Body of pancreas (tissue), 4 donors: ENCODE results near the gene NPW. TPM values are rescaled to one million over a fixed set of nuclear protein-coding genes. Genes with fewer than 3 reads are reported as not detected.

Source experiments
- ATAC-seq: fragments of 150-250 bp; one replicate; pipeline ENCODE4 v1.9.1; 2016
- DNase-seq, 4 donors: peaks; one replicate each; pipeline ENCODE4 v3.0.0-alpha.2; 2019
- H3K27ac ChIP-seq, 4 donors: fragments of 200-600 bp; sonication (generic); 1 replicate in 3 of 4; 2 replicates in 1 of 4; pipeline versions ENCODE4 v1.5.1 to v1.6.1; 2016 to 2019; ENCODE audit warnings: mild to moderate bottlenecking in 1 of 4, mixed read lengths in 1 of 4, moderate library complexity in 1 of 4
- H3K27me3 ChIP-seq, 2 donors: fragments of 200-600 bp; sonication (generic); one replicate each; pipeline ENCODE4 v1.6.0; 2016; ENCODE audit warnings: mild to moderate bottlenecking in 1 of 2
- H3K36me3 ChIP-seq, 2 donors: fragments of 200-600 bp; sonication (generic); replicated peaks in 1 of 2; 2 replicates each; pipeline ENCODE4 v1.5.1; 2016; ENCODE audit warnings: low read depth in 2 of 2; ENCODE audit not compliant: insufficient read depth in 1 of 2
- H3K4me1 ChIP-seq: fragments of 200-600 bp; sonication (generic); one replicate; pipeline ENCODE4 v1.6.0; 2016
- H3K4me3 ChIP-seq, 2 donors: fragments of 200-600 bp; sonication (generic); 1 replicate in 1 of 2; 2 replicates in 1 of 2; pipeline ENCODE4 v1.5.1; 2016 to 2019
- H3K9me3 ChIP-seq, 3 donors: fragments of 200-600 bp; sonication (generic); 1 replicate in 2 of 3; 2 replicates in 1 of 3; pipeline ENCODE4 v1.5.1; 2016
- CTCF ChIP-seq, 7 experiments: fragments of 450-650 bp in 4 of 7; fragments of 200-600 bp in 3 of 7; sonication (generic) in 3 of 7; IDR thresholded peaks; one replicate each; pipeline ENCODE4 v1.5.1; 2016 to 2019; ENCODE audit warnings: antibody characterized with exemption in 7 of 7
- POLR2A ChIP-seq, 3 donors: fragments of 450-650 bp; IDR thresholded peaks; one replicate each; pipeline ENCODE4 v1.6.1; 2016; ENCODE audit warnings: antibody characterized with exemption in 3 of 3, mild to moderate bottlenecking in 2 of 3
- WGBS, 2 donors: methylation state at CpG; one replicate each; pipeline ENCODE4 v1.1.5; 2017; 5-methylcytosine and 5-hydroxymethylcytosine counted together
- intact Hi-C: fragments of 100-400 bp; cut with DNase I; formaldehyde crosslinking; loops from one replicate; pipeline ENCODE4 v1.15.1; 2023
- total RNA-seq, 2 donors: library from RNA; depleted of rRNA; stranded (reverse); fragments of >200 nt; gene quantifications; one replicate each; pipeline ENCODE4 v1.1.0, GENCODE V29; 2016

NPW gene
- total RNA-seq, 2 donors from 2014 or later: not detected

GRCh38 chr16:1983544-1984346 is 35.8 kb upstream of the NPW start, which contains the start of gene GFER:
TSS of gene GFER (plus strand) at chr16:1984193. CDS start at chr16:1984219, 26 bp downstream.
- 0% methylated on average over 2 to 109 of the region's 109 CpGs for WGBS, 2 donors
- peaks cover 0 to 2% of the 10 kb centered on the region in 2 donors for H3K36me3 ChIP-seq
- H3K9me3 ChIP-seq: no peaks in the 10 kb centered on the region
- H3K4me3 ChIP-seq: peak within 1 kb of the TSS; percentile 77 to 90
- TF ChIP-seq POLR2A (IDR thresholded peaks at IDR 0.05) (peak; percentile 45 to 67 (median 59)), CTCF (IDR thresholded peaks at IDR 0.05) (peak in 6 of 7 experiments; percentile 15 to 47 (median 30))
- DNase-seq (peak; percentile 91 to 92 (median 92)), ATAC-seq (peak; percentile 85)
- intact Hi-C loops: no loop called here
- peaks cover 62% of the 10 kb centered on the region for H3K4me1 ChIP-seq
- H3K27me3 ChIP-seq: peaks cover 0 to 3% of the 10 kb centered on the region in 2 donors
- H3K27ac ChIP-seq: peak within 1 kb of the TSS; percentile 56 to 84 (median 79)

- Histone ChIP-seq H3K27ac (peak overlapping the region; percentile 20 to 84 (median 79)), H3K36me3 (peaks cover 0 to 2% of the 10 kb centered on the region in 2 donors), H3K4me1 (peaks cover 65% of the 10 kb centered on the region), H3K4me3 (peak overlapping the region; percentile 77 to 90), H3K27me3 (peaks cover 0 to 9% of the 10 kb centered on the region in 2 donors), H3K9me3 (no peaks in the 10 kb centered on the region)
- DNase-seq (peak in 1 of 4 donors; percentile 44), ATAC-seq (peak; percentile 1)
- TF ChIP-seq CTCF (IDR thresholded peaks at IDR 0.05) (no peak), POLR2A (IDR thresholded peaks at IDR 0.05) (no peak)
- intact Hi-C loops: no loop called here
- WGBS, 2 donors: 10 to 21% methylated on average over 12 to 58 of the region's 58 CpGs
Observed at GRCh38 chr16:1984347-1985225, 35.0 kb upstream of the NPW start.

GRCh38 chr16:1985466-1986150 is 34.0 kb upstream of the NPW start:
- intact Hi-C loops: no loop called here
- H3K27ac ChIP-seq: no peak overlapping the region
- no peak overlapping the region for H3K4me3 ChIP-seq
- H3K27me3 ChIP-seq: peaks cover 0 to 14% of the 10 kb centered on the region in 2 donors
- WGBS, 2 donors: 88 to 100% methylated on average over 2 to 12 of the region's 14 CpGs
- no peaks in the 10 kb centered on the region for H3K9me3 ChIP-seq
- ATAC-seq: no peak
- no peak for DNase-seq
- TF ChIP-seq POLR2A (IDR thresholded peaks at IDR 0.05) (no peak), CTCF (IDR thresholded peaks at IDR 0.05) (no peak)
- H3K36me3 ChIP-seq: peaks cover 0 to 2% of the 10 kb centered on the region in 2 donors
- peaks cover 61% of the 10 kb centered on the region for H3K4me1 ChIP-seq

GRCh38 chr16:1987198-1987597 is 32.4 kb upstream of the NPW start:
- Histone ChIP-seq H3K9me3 (no peaks in the 10 kb centered on the region), H3K4me3 (no peak overlapping the region), H3K27ac (no peak overlapping the region), H3K4me1 (peaks cover 60% of the 10 kb centered on the region), H3K27me3 (peaks cover 0 to 19% of the 10 kb centered on the region in 2 donors), H3K36me3 (peaks cover 0 to 2% of the 10 kb centered on the region in 2 donors)
- intact Hi-C loops: no loop called here
- DNase-seq: no peak
- ATAC-seq: no peak
- TF ChIP-seq CTCF (IDR thresholded peaks at IDR 0.05): no peak
- no peak for TF ChIP-seq POLR2A (IDR thresholded peaks at IDR 0.05)
- WGBS, 2 donors: 93 to 94% methylated on average over 10 of the region's 10 CpGs
